DOHH2 (cell line): ENCODE measurements around the gene NTNG1.

Experiments
- H3F3A ChIP-seq: fragments of 200-600 bp; sonication (generic), shearing (Covaris generic); 2 replicates; pipeline ENCODE4 v1.6.0; 2016; ENCODE audit warnings: antibody characterized with exemption, mild to moderate bottlenecking; ENCODE audit not compliant: control insufficient read depth, insufficient read depth
- H3K27ac ChIP-seq: fragments of 200-600 bp; sonication (generic); 2 replicates; pipeline ENCODE4 v1.5.1; 2014; ENCODE audit warnings: low read depth, mild to moderate bottlenecking, low read length, moderate library complexity
- H3K27me3 ChIP-seq: fragments of 200-600 bp; sonication (generic); 2 replicates; pipeline ENCODE4 v1.6.1; 2014; ENCODE audit warnings: mild to moderate bottlenecking, low read length, mixed read lengths; ENCODE audit not compliant: control insufficient read depth
- H3K36me3 ChIP-seq: fragments of 200-600 bp; sonication (generic); 2 replicates; pipeline ENCODE4 v1.6.1; 2014; ENCODE audit warnings: mild to moderate bottlenecking, low read length, moderate library complexity, mixed read lengths; ENCODE audit not compliant: control insufficient read depth
- H3K4me1 ChIP-seq: fragments of 200-600 bp; sonication (generic); 2 replicates; pipeline ENCODE4 v1.6.1; 2014; ENCODE audit warnings: mild to moderate bottlenecking, low read length, mixed read lengths; ENCODE audit not compliant: control insufficient read depth
- H3K4me2 ChIP-seq: fragments of 200-600 bp; sonication (generic); 2 replicates; pipeline ENCODE4 v1.6.0; 2014; ENCODE audit warnings: mild to moderate bottlenecking, low read length, moderate library complexity
- H3K4me3 ChIP-seq: fragments of 200-600 bp; sonication (generic); 2 replicates; pipeline ENCODE4 v1.5.1; 2014; ENCODE audit warnings: mild to moderate bottlenecking, low read length, mixed read lengths
- H3K79me2 ChIP-seq: fragments of 200-600 bp; sonication (generic); 2 replicates; pipeline ENCODE4 v1.6.1; 2014; ENCODE audit warnings: mild to moderate bottlenecking, low read length, mixed read lengths; ENCODE audit not compliant: control insufficient read depth
- H3K9me2 ChIP-seq: fragments of 200-600 bp; sonication (generic); replicated peaks from 2 replicates; pipeline ENCODE4 v1.6.1; 2014; ENCODE audit warnings: mild to moderate bottlenecking, low read length, mixed read lengths; ENCODE audit not compliant: control insufficient read depth
- H3K9me3 ChIP-seq: fragments of 200-600 bp; sonication (generic); 2 replicates; pipeline ENCODE4 v1.6.1; 2014; ENCODE audit warnings: antibody characterized with exemption, low read length, mixed read lengths; ENCODE audit not compliant: control insufficient read depth, insufficient read depth
- H4K20me1 ChIP-seq: fragments of 200-600 bp; sonication (generic); 2 replicates; pipeline ENCODE4 v1.6.0; 2014; ENCODE audit warnings: low read depth, mild to moderate bottlenecking, antibody characterized with exemption, low read length, moderate library complexity; ENCODE audit not compliant: control insufficient read depth, insufficient read depth
- CTCF ChIP-seq: fragments of 200-600 bp; sonication (generic); IDR thresholded peaks from one replicate; pipeline ENCODE4 v1.5.1; 2014; ENCODE audit warnings: antibody characterized with exemption, mild to moderate bottlenecking, low read depth, low read length; ENCODE audit not compliant: poor library complexity, severe bottlenecking
- EZH2phosphoT487 ChIP-seq: fragments of 200-600 bp; sonication (generic); IDR thresholded peaks from 2 replicates; pipeline ENCODE4 v1.6.1; 2017; ENCODE audit warnings: borderline replicate concordance, mild to moderate bottlenecking, antibody characterized with exemption, low read length, moderate library complexity, mixed read lengths

Gene NTNG1

DNA sequence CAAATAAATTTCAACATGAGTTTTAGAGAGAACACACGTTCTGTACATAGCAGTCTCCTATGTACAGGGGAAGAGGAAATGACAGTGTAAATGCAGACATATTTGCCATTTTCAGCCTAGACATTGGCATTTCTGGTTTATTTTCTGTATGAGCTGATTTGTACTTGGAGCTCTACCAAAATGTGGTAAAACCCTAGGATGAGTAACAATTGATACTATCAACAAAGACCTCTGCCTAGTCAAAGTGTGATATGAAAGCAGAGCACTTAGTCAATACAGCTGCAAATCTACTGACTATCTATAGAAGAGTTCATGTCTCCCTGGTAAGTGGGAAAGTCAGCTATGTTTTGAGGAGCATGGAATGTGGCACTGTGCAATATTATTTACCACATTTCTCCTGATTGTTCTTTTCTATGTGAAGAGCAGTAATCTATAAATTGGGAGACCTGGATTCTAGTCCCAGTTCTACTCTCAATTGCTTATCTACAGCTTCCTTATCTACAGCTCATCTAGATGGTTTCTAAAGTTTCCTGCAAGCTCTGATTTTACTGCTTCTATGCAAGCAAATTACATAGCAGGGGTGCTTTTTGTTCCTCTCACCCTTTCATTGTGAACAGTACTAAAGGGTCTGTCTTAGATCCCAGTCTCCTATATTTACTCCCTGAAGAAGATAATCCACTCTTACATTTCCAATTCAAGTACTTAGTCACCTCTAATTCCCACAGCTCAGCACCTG is 334.2 kb downstream of the NTNG1 start:
- no peaks in the 10 kb centered on the region for H3K79me2 ChIP-seq
- no peaks in the 10 kb centered on the region for H3K9me3 ChIP-seq
- H3K27ac ChIP-seq: no peak overlapping the region
- H3K27me3 ChIP-seq: no peaks in the 10 kb centered on the region
- no peaks in the 10 kb centered on the region for H3K9me2 ChIP-seq
- H4K20me1 ChIP-seq: no peaks in the 10 kb centered on the region
- no peaks in the 10 kb centered on the region for H3K4me1 ChIP-seq
- H3F3A ChIP-seq: no peaks in the 10 kb centered on the region
- H3K36me3 ChIP-seq: no peaks in the 10 kb centered on the region
- no peak for TF ChIP-seq EZH2phosphoT487
- TF ChIP-seq CTCF: no peak
- H3K4me2 ChIP-seq: no peak overlapping the region
- H3K4me3 ChIP-seq: no peak overlapping the region

GRCh38 chr1:107477233-107477632 is 336.4 kb downstream of the NTNG1 start:
- no peak overlapping the region for H3K4me3 ChIP-seq
- TF ChIP-seq CTCF (peak; percentile 58), EZH2phosphoT487 (no peak)
- no peak overlapping the region for H3K4me2 ChIP-seq
- H3K36me3 ChIP-seq: no peaks in the 10 kb centered on the region
- H3K9me2 ChIP-seq: no peaks in the 10 kb centered on the region
- H3K27me3 ChIP-seq: no peaks in the 10 kb centered on the region
- H3F3A ChIP-seq: no peaks in the 10 kb centered on the region
- H3K27ac ChIP-seq: no peak overlapping the region
- 0 out of 2 replicates have a peak, but pooled peaks cover 3% of the 10 kb centered on the region for H3K4me1 ChIP-seq
- H3K79me2 ChIP-seq: no peaks in the 10 kb centered on the region
- no peaks in the 10 kb centered on the region for H4K20me1 ChIP-seq
- H3K9me3 ChIP-seq: no peaks in the 10 kb centered on the region

DNA sequence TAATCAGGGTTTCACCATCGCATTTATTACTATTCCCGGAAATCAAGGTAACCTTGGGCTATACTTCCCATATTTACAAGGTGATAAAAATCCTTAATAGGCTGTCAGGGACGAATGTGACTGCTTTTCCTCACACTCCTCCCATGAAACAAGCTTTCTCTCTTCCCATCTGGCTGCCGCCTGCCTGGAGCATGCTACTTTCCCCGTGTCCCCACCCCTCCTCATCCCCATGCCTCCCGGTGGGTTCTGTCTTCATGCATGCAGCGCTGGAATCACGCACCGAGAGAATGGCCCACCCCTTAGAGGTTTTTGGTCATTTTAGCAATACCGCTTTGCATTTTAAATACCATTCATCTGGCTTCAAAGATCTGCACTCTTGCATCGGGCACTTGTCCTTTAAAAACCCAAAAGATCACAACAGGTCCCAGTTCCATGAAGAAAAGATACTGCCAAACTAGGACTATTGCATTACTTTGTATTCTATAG is 339.1 kb downstream of the NTNG1 start:
- Histone ChIP-seq H3K4me2 (no peak overlapping the region), H3K9me2 (no peaks in the 10 kb centered on the region), H4K20me1 (no peaks in the 10 kb centered on the region), H3K36me3 (no peaks in the 10 kb centered on the region), H3K27me3 (no peaks in the 10 kb centered on the region), H3F3A (no peaks in the 10 kb centered on the region), H3K4me3 (no peak overlapping the region), H3K9me3 (no peaks in the 10 kb centered on the region), H3K27ac (no peak overlapping the region), H3K79me2 (no peaks in the 10 kb centered on the region), H3K4me1 (0 out of 2 replicates have a peak, but pooled peaks cover 3% of the 10 kb centered on the region)
- TF ChIP-seq CTCF (no peak), EZH2phosphoT487 (no peak)
